ENCODE measurements around the gene MTCL3.
A peak's percentile ranks its signal among the peaks of the same experiment; 100 is the strongest.

The MTCL3 gene

GRCh38 chr6:127515234-127515793 lies 3.8 kb downstream of the MTCL3 start:
- no peak for DNase-seq (ENCODE audit: low read depth, low spot score)

- DNase-seq (ENCODE audit: low read depth, low spot score) = no peak
These were observed 4.3 kb downstream of the MTCL3 start for GRCh38 chr6:127514773-127515227.

GRCh38 chr6:127514179-127514772 lies 4.9 kb downstream of the MTCL3 start:
- DNase-seq (ENCODE audit: low read depth, low spot score) = no peak

GRCh38 chr6:127513425-127513824 lies 5.7 kb downstream of the MTCL3 start:
- DNase-seq (ENCODE audit: low read depth, low spot score) = no peak

GRCh38 chr6:127510876-127511275 lies 8.3 kb downstream of the MTCL3 start:
- no peak for DNase-seq (ENCODE audit: low read depth, low spot score)

- DNase-seq (ENCODE audit: low read depth, low spot score) = no peak
These were observed 12.2 kb downstream of the MTCL3 start for GRCh38 chr6:127506894-127507293.

- no peak for DNase-seq (ENCODE audit: low read depth, low spot score)
These were observed 16.1 kb downstream of the MTCL3 start for GRCh38 chr6:127503022-127503421.

- no peak for DNase-seq (ENCODE audit: low read depth, low spot score)
These were observed 21.7 kb downstream of the MTCL3 start for GRCh38 chr6:127497410-127497809.

- no peak for DNase-seq (ENCODE audit: low read depth, low spot score)
These were observed 22.7 kb downstream of the MTCL3 start for GRCh38 chr6:127496471-127496870.

GRCh38 chr6:127494240-127494767 lies 24.8 kb downstream of the MTCL3 start:
- DNase-seq (ENCODE audit: low read depth, low spot score) = no peak

- DNase-seq (ENCODE audit: low read depth, low spot score) = no peak
These were observed 29.9 kb downstream of the MTCL3 start for GRCh38 chr6:127489248-127489647.

GRCh38 chr6:127486934-127487333 lies 32.2 kb downstream of the MTCL3 start:
- no peak for DNase-seq (ENCODE audit: low read depth, low spot score)

- DNase-seq (ENCODE audit: low read depth, low spot score) = no peak
These were observed 34.8 kb downstream of the MTCL3 start for GRCh38 chr6:127484212-127484863.

- no peak for DNase-seq (ENCODE audit: low read depth, low spot score)
These were observed 35.6 kb downstream of the MTCL3 start for GRCh38 chr6:127483399-127484055.

GRCh38 chr6:127482325-127482724 lies 36.8 kb downstream of the MTCL3 start:
- no peak for DNase-seq (ENCODE audit: low read depth, low spot score)

- DNase-seq (ENCODE audit: low read depth, low spot score) = peak; percentile 49
These were observed 37.5 kb downstream of the MTCL3 start for GRCh38 chr6:127481628-127482027.

- DNase-seq (ENCODE audit: low read depth, low spot score) = no peak
These were observed 38.0 kb downstream of the MTCL3 start for GRCh38 chr6:127481111-127481510.

GRCh38 chr6:127477658-127478057 lies 41.5 kb downstream of the MTCL3 start:
- DNase-seq (ENCODE audit: low read depth, low spot score) = no peak

- no peak for DNase-seq (ENCODE audit: low read depth, low spot score)
These were observed 43.3 kb downstream of the MTCL3 start for GRCh38 chr6:127475823-127476176.

GRCh38 chr6:127475135-127475822 lies 43.9 kb downstream of the MTCL3 start:
- no peak for DNase-seq (ENCODE audit: low read depth, low spot score)

- DNase-seq (ENCODE audit: low read depth, low spot score) = no peak
These were observed 47.5 kb downstream of the MTCL3 start for GRCh38 chr6:127471379-127472255.

Data from pulmonary artery endothelial cell (primary cell).